Amygdala (tissue), 56 donors: Measurements from ENCODE around the gene AP3M1.
A peak's percentile ranks its signal among the peaks of the same experiment; 100 is the strongest.
"Not testable (repeated sequence)": the region's sequence is repeated elsewhere in the genome, so short reads cannot be mapped to it uniquely, and the experiment has no call there.

Source experiments
- DNase-seq, 56 donors: peaks; one replicate each; lab custom pipeline; 2025; lab: John Stamatoyannopoulos, UW

Gene AP3M1, protein sequence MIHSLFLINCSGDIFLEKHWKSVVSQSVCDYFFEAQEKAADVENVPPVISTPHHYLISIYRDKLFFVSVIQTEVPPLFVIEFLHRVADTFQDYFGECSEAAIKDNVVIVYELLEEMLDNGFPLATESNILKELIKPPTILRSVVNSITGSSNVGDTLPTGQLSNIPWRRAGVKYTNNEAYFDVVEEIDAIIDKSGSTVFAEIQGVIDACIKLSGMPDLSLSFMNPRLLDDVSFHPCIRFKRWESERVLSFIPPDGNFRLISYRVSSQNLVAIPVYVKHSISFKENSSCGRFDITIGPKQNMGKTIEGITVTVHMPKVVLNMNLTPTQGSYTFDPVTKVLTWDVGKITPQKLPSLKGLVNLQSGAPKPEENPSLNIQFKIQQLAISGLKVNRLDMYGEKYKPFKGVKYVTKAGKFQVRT

DNA sequence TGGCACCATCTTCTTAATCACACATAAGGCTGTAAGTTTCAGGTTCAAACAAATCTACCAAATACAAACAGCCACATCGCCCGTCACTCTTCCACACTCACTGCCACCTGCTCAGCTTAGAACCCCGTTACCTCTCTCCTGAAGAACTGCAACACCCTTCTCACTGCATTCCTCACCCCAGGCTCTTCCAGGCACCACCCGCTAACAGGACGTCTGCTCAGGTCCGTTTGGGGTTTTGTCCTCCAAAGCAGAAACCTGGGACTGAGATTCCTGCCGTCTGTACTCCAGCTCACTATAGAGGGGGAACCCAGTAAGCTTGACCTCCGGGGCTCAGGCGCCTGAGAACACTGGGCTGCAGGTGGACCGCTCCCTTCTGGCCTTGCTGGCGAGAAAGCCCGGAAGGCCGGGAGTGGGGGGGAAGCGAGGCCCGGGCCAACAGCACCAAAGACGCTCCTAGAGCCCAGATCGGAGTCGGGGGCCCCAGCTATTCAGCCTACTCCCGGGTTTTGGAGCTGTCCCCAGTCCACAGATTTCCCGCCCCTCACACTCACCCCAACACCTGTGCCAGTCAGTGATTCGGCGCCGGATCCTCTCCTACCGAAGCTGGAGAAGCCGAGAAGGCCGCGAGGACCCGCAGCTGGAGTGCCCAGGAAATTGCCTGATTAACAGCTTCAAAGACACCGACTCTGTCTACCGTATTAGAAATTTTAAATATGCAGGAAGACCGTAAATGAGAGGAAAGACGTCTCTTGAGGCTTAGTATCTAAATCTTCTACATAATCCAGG, at the start of gene AP3M1:
AP3M1 (minus strand) TSS at position 625 of the 786 bp plus-strand sequence. CDS start 12,449 bp downstream, outside the sequence.
- DNase-seq = peak in 55 of 56 donors; percentile 23 to 92 (median 80)

DNA sequence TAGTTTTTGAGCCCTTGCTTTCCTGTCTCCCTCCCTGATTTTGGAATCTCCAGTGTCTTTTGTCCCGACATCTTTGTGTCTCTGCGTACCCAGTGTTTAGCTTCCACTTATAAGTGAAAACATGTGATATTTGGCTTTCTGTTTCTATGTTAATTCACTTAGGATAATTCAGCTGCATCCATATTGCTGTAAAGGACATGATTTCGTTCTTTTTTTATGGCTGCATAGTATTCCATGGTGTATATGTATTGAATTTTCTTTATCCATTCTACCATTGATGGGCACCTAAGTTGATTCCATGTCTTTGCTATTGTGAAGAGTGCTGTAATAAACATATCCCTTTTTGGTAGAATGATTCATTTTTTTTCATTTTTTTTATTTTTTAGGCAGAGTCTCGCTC, 48.7 kb upstream of the AP3M1 start:
- DNase-seq = no peak

DNA sequence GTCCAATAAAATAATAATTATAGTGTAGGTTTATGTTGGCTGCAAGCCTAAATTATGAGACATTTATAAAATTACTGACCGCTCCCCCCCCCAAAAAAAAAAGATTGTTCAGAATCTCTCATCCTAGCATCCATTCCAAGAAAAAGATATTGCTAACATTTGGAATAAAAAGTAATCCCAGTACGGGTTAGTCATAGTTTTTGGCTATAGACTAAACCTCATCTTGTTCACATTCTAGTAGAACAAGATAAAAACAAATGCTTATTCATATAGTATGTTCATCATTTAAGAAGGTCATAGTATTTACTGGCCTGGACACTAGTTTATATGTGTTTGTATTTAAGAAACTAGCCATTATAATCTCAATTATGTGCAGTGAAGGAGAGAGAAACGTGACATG, 44.4 kb upstream of the AP3M1 start:
- no peak for DNase-seq

DNA sequence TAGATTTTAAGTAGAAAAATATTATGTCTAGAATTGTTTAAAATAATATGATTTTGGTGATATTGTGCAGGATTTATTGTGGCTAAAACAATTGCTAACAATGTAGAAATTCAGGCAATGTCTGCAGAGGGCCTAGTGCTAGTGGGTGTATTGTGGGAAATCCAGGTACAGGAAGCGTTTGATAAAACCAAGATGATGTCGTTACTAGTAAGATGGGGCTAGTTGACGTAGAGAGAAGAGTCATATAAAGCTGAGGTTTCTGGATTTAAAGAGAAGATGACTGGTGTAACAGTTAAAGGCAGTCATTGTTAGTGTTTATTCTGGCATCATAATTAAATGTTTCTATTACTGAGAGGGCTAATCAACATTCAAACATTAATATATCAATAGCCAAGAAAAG, 43.9 kb upstream of the AP3M1 start:
- DNase-seq = no peak

DNA sequence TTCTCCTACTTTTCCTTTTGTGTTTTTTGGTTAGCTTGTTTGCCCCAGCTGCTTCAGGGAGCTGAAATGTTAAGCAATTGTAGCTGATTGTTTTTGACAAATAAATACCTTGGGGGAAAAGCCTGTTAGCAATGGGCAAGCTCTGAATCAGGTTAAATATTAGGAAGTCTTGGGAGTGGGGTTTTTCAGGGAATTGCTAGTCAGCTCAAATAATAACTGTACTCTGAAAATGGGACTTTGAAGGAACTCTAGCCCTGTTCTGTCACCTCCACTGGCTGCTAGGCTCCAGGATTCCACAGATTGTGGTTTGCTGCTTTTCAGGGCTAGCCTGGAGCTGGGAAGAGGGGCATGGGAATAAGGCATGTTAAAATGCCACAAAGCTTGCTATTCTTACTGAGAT, 39.9 kb upstream of the AP3M1 start:
- no peak for DNase-seq

DNA sequence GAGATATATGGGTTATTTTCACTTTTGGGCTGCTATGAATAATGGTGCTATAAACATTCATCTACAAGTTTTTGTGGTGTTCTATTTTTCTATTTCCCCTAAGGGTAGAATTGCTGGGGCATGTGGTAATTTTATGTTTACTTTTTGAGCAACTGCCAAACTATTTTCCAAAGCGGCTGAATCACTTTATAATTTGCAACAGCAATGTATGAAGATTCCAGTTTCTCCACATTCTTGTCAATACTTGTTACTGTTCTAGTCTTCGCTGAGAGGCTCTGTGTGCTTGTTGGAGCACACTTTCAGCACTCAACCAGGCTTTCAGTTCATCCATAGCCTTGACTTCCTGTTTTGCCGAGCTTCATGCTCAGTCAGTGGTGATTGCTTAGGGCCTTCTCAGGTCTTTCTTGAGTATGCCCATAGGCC, 39.4 kb upstream of the AP3M1 start:
- DNase-seq = peak in 1 of 56 donors; percentile 15

DNA sequence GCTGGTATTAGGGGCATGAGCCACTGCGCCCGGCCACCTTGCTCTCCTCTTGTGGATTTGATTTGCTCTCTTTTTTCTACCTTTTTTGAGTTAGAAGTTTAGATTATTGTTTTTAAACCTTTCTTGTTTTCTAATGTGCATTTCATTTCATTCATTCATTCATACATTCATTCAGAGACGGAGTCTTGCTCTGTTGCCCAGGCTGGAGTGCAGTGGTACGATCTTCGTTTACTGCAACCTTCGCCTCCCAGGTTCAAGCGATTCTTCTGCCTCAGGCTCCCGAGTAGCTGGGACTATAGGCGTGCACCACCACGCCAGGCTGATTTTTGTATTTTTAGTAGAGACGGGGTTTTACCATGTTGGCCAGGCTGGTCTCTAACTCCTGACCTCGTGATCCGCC, 38.0 kb upstream of the AP3M1 start:
- DNase-seq = not testable (repeated sequence)

DNA sequence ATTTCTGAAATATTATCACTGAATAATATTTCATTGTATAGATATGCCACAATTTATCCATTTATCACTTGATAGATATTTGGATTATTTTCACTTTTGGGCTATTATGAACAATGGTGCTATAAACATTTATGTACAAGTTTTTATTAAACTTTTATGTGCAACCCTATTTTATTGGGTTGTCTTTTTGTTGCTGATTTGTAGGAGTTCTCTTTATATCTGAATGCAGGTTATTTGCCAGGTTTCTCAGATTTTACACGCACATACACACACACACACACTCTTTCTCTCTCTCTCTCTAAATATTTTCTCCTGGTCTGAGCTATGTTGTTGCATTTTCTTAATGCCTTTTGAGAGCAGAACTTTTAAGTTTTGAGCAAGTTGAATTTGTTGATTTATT, 36.6 kb upstream of the AP3M1 start:
- DNase-seq = no peak

DNA sequence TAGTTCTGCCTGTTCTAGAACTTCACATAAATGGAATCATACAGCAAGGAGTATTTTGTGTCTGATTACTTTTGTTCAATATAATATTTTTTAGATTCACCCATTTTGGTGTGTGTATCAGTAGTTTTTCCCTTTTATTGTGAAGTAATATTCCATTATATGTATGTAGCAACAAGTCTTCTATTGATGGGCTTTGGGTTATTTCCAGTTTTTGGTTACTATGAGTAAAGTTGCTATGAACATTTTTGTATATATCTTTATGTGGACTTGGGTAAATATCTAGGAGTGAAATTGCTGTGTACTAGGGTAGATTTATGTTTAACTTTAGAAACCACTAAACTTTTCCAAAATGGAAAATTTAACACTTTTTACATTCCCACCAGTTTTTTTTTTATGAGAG, 36.0 kb upstream of the AP3M1 start:
- no peak for DNase-seq

DNA sequence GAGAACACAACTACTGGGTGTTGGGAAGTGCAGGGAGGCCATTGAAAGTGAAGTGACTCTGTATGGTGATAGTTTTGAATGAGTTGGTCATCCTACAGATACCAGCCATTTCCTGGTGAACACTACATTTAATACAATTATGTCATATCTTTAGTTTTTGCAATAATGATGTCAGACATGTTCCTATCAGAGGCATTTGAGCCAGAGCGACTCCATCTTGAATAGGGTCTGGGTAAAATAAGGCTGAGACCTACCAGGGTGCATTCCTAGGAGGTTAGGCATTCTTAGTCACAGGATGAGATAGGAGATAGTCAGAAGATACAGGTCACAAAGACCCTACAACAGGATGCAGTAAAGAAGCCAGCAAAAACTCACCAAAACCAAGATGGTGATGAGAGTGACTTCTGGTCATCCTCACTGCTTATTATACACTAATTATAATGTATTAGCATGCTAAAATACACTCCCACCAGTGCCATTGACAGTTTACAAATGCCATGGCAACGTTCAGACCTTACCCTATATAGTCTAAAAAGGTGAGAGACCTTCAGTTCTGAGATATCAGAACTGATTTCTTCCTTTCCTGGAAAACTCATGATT, 28.6 kb upstream of the AP3M1 start:
- no peak for DNase-seq

DNA sequence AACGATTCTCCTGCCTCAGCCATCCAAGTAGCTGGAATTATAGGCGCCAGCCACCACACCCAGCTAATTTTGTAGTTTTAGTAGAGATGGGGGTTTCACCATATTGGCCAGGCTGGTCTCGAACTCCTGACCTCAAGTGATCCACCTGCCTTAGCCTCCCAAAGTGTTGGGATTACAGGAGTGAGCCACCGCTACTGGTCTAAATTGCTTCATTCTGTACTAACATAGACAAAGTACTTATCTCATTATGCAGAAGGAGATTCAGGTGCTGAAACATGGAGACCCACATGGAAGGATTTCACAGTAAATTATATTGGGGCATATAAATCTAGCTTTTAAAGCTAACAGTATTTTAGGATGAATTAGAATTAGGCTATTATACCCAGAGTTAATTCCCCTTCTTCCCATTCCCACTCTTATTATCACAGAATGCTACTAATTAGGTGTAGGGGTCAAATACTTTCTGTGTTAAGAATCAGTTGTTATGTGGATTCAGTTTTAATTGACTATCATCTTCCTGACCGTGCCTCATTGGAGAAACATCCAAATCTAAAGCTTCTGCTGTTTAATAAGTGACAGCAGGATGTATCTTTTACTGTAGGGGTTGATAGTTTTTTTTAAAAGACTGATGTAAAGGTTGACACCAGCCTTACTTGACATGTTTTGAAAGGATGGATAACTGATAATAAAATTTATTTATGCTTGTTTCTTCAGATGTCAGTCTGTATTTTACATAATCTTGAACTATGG, 27.6 kb upstream of the AP3M1 start:
- DNase-seq = no peak

DNA sequence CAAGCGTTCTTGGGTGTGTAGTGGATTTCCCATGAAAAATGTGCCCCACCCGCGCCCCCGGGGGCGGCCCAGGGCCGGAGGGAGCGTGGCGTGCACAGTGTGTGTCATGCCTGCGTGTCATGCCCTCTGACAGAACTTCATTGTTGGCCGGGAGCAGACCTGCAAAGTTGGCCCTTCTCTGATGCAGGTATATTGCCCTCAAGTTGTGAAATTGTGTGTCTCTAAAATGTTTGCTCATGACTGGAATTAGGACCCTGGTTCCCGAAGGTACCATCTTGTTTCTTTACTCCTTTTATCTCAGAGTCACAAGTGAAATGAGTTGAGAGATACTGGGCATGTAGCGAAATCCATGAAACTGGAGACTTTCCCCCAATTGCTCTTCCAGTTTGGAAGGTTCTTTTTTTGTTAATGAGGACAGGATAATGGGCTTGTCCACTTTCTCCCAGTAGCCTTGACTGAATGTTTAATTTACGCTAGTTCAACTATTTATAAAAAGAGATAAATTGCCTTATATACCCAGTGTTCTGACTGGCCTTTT, 26.6 kb upstream of the AP3M1 start:
- peak in 9 of 56 donors; percentile 34 to 67 (median 45) for DNase-seq

DNA sequence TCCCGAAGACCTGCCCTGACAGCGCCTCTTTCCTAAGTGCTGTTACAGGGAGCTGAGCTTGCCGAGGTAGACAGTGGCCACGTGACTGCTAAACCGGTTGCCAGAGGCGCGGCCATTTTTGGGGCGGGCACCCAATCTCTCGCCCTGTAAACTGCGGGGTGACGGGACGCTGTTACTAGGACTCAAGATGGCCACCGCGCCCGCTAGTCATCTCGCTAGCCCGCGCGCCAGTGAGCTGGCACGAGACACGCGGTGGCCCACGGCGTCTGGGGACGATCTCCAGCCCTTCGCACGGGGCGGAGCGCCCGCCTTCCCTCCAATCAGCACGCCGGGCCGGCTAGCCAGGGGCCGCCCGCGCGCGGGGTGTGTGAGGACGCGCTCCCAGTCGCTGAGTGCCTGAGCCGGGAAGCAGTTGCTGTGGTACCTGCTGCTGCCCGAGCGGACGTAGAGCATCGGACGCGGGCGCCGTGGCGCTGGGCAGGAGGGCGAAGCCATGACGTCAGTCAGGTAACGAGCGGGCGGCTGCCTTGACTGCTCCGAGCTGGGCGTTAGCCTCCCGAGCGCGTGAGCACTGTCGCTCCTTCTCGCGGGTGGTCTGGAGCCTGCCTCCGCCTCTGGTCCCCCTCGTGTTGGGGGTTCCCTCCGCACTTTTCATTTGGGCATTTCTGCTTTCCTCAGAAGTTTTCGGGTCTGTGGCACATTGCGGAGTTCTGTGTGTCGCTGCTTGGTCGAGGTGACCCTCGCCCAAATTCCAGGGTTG, 25.9 kb upstream of the AP3M1 start:
- DNase-seq = peak; percentile 17 to 98 (median 88)

DNA sequence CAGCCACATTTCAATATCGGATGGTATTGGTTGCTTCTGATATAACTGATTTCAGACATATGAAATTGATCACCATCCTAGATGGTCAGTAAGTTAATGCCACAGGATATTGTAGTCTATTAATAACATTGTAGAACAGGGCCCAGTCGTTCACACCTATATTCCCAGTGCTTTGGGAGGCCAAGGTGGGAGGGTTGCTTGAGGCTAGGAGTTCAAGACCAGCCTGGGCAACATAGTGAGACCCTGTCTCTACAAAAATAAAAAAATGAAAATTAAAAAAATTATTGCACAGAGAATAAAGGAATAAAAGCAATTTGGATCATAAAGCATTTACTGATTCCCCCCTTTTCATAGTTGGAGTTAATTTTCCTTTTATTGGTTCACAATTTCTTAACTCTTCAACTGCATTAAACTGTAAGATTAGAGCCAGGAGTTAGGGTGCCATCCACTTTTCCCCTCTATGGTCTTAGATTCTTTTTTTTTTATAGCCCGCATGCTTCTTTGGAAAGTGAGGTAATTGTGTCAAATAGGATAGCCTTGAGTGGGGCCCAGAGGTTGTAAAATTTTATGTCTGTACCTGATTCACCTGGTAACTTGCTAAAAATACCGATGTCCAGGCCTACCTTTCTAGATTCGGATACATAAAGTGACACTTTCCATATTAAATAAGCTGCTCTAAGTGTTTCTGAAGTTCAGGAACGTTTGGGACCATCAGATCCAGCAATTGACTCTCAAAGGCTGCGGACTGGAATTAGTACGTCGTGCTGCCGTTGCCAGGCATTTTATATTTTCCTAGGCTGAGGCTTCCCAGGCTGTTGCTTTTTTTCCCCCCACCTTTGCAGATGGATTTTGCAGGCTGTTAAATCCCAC, 25.1 kb upstream of the AP3M1 start:
- DNase-seq = no peak

DNA sequence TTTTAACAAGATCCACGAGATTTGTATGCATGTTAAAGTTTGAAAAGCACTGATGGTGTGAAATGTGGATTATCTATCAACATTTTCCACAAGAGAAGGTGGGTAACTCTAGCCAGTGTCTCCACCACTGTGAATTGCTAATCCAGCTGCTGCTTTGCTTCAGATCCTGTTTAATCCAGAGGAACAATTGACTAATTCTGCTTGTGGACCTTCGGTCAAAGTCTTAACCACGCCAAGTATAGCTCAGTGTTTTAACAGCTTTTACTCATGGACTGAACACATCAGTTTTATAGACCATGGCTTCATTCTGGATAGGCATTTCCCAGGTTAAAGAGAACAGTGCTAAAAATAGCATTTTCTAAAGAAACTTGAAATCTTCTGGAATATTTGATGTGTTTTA, 23.9 kb upstream of the AP3M1 start:
- DNase-seq = no peak

DNA sequence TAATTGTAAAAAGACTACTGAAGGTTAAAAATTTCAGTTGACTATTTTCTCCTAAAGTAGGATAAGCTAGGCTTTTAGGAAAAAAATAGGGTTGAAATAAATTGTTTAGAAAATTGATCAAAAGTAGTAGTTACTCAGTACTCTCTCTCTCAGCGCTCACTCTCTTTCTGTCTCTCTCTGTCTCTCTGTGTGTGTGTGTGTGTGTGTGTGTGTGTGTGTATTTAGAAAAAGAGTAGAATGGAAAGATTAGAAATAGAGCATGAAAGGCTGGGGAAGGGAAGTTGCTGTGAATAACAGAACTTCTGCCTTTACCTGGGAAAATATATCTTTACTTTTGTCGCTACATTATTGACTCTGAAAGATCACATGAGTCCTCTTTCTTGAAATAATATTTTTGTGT, 21.0 kb upstream of the AP3M1 start:
- DNase-seq = no peak

DNA sequence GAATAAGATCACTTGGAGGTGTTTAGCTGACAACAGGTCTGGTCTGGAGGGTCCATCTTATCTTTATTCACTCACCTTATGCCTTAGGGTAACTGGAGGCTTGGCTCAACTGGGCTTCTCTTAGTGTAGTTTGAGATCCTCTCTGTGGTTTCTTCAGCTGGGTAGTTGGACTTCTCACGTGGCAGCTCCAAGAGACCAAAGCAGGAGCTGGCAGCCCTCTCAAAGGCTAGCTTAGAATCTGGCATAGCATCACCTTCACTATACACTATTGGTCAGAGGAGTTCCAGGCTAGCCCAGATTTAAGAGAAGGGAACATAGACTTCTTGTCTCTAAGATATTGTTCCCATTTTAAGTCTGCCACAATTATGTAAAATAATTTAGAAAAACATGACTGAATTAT, 16.8 kb upstream of the AP3M1 start:
- no peak for DNase-seq

DNA sequence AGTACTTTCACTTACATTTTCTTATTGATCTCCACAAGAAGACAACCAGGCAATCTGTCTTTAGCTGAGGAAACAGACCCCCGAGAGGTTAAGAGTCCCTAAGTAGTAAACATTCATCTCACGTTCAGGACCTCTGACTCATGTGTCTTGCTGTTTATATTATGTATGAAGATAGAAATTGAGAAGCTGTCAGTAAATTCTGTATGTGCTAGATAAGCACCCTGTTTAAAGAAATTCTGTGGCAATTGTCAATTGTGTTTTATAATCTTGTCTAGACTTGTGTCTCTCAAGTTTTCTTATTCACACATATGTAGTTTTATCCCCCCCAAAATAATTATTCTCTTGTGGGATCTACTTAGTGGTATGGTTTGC, 14.9 kb upstream of the AP3M1 start:
- DNase-seq = no peak
